Neural progenitor cell (in vitro differentiated cells): ENCODE results near the gene PSMB8.

Experiments
- EZH2 ChIP-seq: fragments of 200-600 bp; sonication (generic); IDR thresholded peaks from 2 replicates; pipeline ENCODE4 v1.6.1; 2017; ENCODE audit warnings: antibody characterized with exemption, mild to moderate bottlenecking, moderate library complexity
- EZH2phosphoT487 ChIP-seq: fragments of 200-600 bp; sonication (generic); IDR thresholded peaks from 2 replicates; pipeline ENCODE4 v1.6.1; 2017; ENCODE audit warnings: antibody characterized with exemption
- TF ChIP-seq, protein P1 (sequence below): fragments of 200-600 bp; sonication (generic); IDR thresholded peaks from 2 replicates; pipeline ENCODE4 v1.5.1; 2017; ENCODE audit warnings: antibody characterized with exemption, mild to moderate bottlenecking

DNA sequence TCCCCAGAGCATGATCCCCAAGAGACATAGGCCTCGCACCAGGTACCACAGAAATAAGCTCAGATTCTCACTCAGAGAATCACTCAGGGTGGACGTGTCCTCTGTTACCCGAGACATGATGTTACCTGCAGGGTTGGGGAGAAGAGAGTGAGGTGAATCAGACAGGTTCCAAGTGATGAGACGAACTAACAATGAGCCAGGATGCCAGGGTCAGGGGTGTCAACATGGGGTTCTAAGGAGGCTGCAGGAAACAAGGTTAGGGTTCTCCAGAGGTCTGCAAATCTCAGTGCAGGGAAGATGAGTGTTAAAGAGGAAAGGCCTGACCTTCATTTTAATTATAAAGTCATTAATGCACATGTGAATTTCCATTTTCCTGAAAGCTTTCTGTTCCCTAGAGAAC lies 7.2 kb upstream of the PSMB8 start:
- TF ChIP-seq, protein P1, sequence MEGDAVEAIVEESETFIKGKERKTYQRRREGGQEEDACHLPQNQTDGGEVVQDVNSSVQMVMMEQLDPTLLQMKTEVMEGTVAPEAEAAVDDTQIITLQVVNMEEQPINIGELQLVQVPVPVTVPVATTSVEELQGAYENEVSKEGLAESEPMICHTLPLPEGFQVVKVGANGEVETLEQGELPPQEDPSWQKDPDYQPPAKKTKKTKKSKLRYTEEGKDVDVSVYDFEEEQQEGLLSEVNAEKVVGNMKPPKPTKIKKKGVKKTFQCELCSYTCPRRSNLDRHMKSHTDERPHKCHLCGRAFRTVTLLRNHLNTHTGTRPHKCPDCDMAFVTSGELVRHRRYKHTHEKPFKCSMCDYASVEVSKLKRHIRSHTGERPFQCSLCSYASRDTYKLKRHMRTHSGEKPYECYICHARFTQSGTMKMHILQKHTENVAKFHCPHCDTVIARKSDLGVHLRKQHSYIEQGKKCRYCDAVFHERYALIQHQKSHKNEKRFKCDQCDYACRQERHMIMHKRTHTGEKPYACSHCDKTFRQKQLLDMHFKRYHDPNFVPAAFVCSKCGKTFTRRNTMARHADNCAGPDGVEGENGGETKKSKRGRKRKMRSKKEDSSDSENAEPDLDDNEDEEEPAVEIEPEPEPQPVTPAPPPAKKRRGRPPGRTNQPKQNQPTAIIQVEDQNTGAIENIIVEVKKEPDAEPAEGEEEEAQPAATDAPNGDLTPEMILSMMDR = no peak
- TF ChIP-seq EZH2 (no peak), EZH2phosphoT487 (no peak)
